Right cardiac atrium (tissue), 5 donors: ENCODE data around the gene LRFN4. TPM values are rescaled to one million over a fixed set of nuclear protein-coding genes. Genes with fewer than 3 reads are reported as not detected.

Experiments used
- ATAC-seq, 2 donors: fragments of 200-7000 bp; cut with Tn5 transposase; one replicate each; pipeline versions ENCODE4 v1.8.0 to v1.9.1; 2020; ENCODE audit warnings: moderate library complexity in 2 of 2, mild to moderate bottlenecking in 1 of 2
- DNase-seq, 3 donors: peaks; one replicate each; pipeline ENCODE4 v3.0.0-alpha.2; 2020
- H3K27ac ChIP-seq: one replicate; pipeline ENCODE4 v1.5.1; 2013; ENCODE audit warnings: mild to moderate bottlenecking, low read length, control low read depth, moderate library complexity
- H3K27me3 ChIP-seq: one replicate; pipeline ENCODE4 v1.6.1; 2013; ENCODE audit not compliant: control insufficient read depth, insufficient read depth
- H3K4me1 ChIP-seq: one replicate; pipeline ENCODE4 v1.6.1; 2013; ENCODE audit warnings: low read length; ENCODE audit not compliant: control insufficient read depth, insufficient read depth
- H3K4me3 ChIP-seq: one replicate; pipeline ENCODE4 v1.5.1; 2013; ENCODE audit warnings: low read length, control low read depth
- H3K9me3 ChIP-seq: one replicate; pipeline ENCODE4 v1.6.1; 2013; ENCODE audit warnings: low read length; ENCODE audit not compliant: control insufficient read depth
- WGBS: extraction: QIAGEN DNeasy Blood & Tissue Kit; methylation state at CpG from one replicate; pipeline ENCODE4 v1.1.7; 2013; 5-methylcytosine and 5-hydroxymethylcytosine counted together
- intact Hi-C, 4 donors: fragments of 100-400 bp; cut with DNase I; formaldehyde crosslinking; loops; one replicate each; pipeline versions ENCODE4 v1.11.0 to v1.14.0; 2022 to 2023
- polyA plus RNA-seq: library from polyadenylated mRNA; stranded (reverse); fragments of 200-250 nt; gene quantifications from one replicate; pipeline ENCODE4 v1.2.3, GENCODE V29; 2013
- total RNA-seq, 4 donors: library from RNA; stranded (reverse); fragmentation: NEBNext Ultra II Directional; extraction: Animal tissue kit (Norgen Biotek cat#: 25700); gene quantifications; one replicate each; pipeline ENCODE4 v1.2.1, GENCODE V29; 2021
- donor health status: healthy with polysubstance abuse.
- donor health status: DM: no; HTN: yes; CAD: no.
- donor health status: DM: no; HTN: no; CAD: no.
- donor health status: DM: no; HTN: yes; CAD: no; lungs with severe emphysema.
- donor health status: DM: yes; HTN: yes; CAD: no.

Gene LRFN4
- total and polyA plus RNA-seq, 5 donors: 10.8 to 14.6 (median 11.8) TPM

GRCh38 chr11:66866511-66866986, 9.7 kb downstream of the LRFN4 start:
- DNase-seq (peak in 1 of 3 donors; percentile 2), ATAC-seq (no peak)
- no peak overlapping the region for H3K27ac ChIP-seq
- H3K27me3 ChIP-seq: no peaks in the 10 kb centered on the region
- intact Hi-C loops: no loop called here
- no peaks in the 10 kb centered on the region for H3K9me3 ChIP-seq
- no peaks in the 10 kb centered on the region for H3K4me1 ChIP-seq
- H3K4me3 ChIP-seq: no peak overlapping the region
- 73% methylated on average over 7 of the region's 7 CpGs for WGBS

- no peaks in the 10 kb centered on the region for H3K4me1 ChIP-seq
Measured at GRCh38 chr11:66867425-66868040, 10.7 kb downstream of the LRFN4 start.

GRCh38 chr11:66868082-66868725, 11.3 kb downstream of the LRFN4 start:
- intact Hi-C loops: no loop called here
- Histone ChIP-seq H3K4me1 (no peaks in the 10 kb centered on the region), H3K27me3 (no peaks in the 10 kb centered on the region), H3K27ac (no peak overlapping the region), H3K9me3 (no peaks in the 10 kb centered on the region), H3K4me3 (no peak overlapping the region)
- ATAC-seq (no peak), DNase-seq (no peak)
- 95% methylated on average over 13 of the region's 13 CpGs for WGBS

More at GRCh38 chr11:66867425-66868040, 10.7 kb downstream of the LRFN4 start:
- no peaks in the 10 kb centered on the region for H3K27me3 ChIP-seq
- H3K4me3 ChIP-seq: no peak overlapping the region
- H3K9me3 ChIP-seq: no peaks in the 10 kb centered on the region
- ATAC-seq (no peak), DNase-seq (peak in 1 of 3 donors; percentile 24)
- H3K27ac ChIP-seq: no peak overlapping the region
- 76% methylated on average over 14 of the region's 14 CpGs for WGBS
- intact Hi-C loops: no loop called here

- H3K4me1 ChIP-seq: no peaks in the 10 kb centered on the region
- ATAC-seq (no peak), DNase-seq (peak in 2 of 3 donors; percentile 62 to 67)
- intact Hi-C loops: no loop called here
- WGBS: 70% methylated on average over 27 of the region's 27 CpGs
- no peak overlapping the region for H3K27ac ChIP-seq
- H3K27me3 ChIP-seq: no peaks in the 10 kb centered on the region
- no peaks in the 10 kb centered on the region for H3K9me3 ChIP-seq
- H3K4me3 ChIP-seq: no peak overlapping the region
Measured at GRCh38 chr11:66868726-66869566, 12.1 kb downstream of the LRFN4 start.

- Histone ChIP-seq H3K27ac (no peak overlapping the region), H3K9me3 (no peaks in the 10 kb centered on the region), H3K27me3 (no peaks in the 10 kb centered on the region), H3K4me3 (no peak overlapping the region), H3K4me1 (no peaks in the 10 kb centered on the region)
- intact Hi-C loops: no loop called here
- ATAC-seq (no peak), DNase-seq (no peak)
- whole genome bisulfite sequencing: 94% methylated on average over 9 of the region's 9 CpGs
Measured at GRCh38 chr11:66869567-66869870, 12.7 kb downstream of the LRFN4 start.

- DNase-seq (no peak), ATAC-seq (no peak)
- H3K9me3 ChIP-seq: no peaks in the 10 kb centered on the region
- intact Hi-C loops: no loop called here
- H3K27ac ChIP-seq: no peak overlapping the region
- H3K4me1 ChIP-seq: no peaks in the 10 kb centered on the region
- 97% methylated on average over 16 of the region's 16 CpGs for WGBS
- no peaks in the 10 kb centered on the region for H3K27me3 ChIP-seq
- no peak overlapping the region for H3K4me3 ChIP-seq
Measured at GRCh38 chr11:66870131-66870530, 13.3 kb downstream of the LRFN4 start.

- no peaks in the 10 kb centered on the region for H3K27me3 ChIP-seq
- H3K9me3 ChIP-seq: no peaks in the 10 kb centered on the region
- no peak for ATAC-seq
- H3K27ac ChIP-seq: no peak overlapping the region
- peak in 2 of 3 donors; percentile 10 to 46 for DNase-seq
- 94% methylated on average over 39 of the region's 39 CpGs for WGBS
- intact Hi-C loops: no loop called here
- H3K4me3 ChIP-seq: no peak overlapping the region
- H3K4me1 ChIP-seq: no peaks in the 10 kb centered on the region
Measured at GRCh38 chr11:66870616-66871520, 14.0 kb downstream of the LRFN4 start.

- 96% methylated on average over 18 of the region's 18 CpGs for WGBS
- intact Hi-C loops: no loop called here
- Histone ChIP-seq H3K4me1 (no peaks in the 10 kb centered on the region), H3K9me3 (no peaks in the 10 kb centered on the region), H3K4me3 (no peak overlapping the region), H3K27ac (no peak overlapping the region), H3K27me3 (no peaks in the 10 kb centered on the region)
- ATAC-seq (no peak), DNase-seq (peak in 2 of 3 donors; percentile 2 to 40)
Measured at GRCh38 chr11:66871521-66871901, 14.6 kb downstream of the LRFN4 start.

GRCh38 chr11:66874232-66874631, 17.4 kb downstream of the LRFN4 start:
- Histone ChIP-seq H3K27ac (no peak overlapping the region), H3K9me3 (no peaks in the 10 kb centered on the region), H3K4me1 (no peaks in the 10 kb centered on the region), H3K4me3 (no peak overlapping the region), H3K27me3 (no peaks in the 10 kb centered on the region)
- intact Hi-C loops: no loop called here
- DNase-seq (peak in 1 of 3 donors; percentile 3), ATAC-seq (no peak)
- 90% methylated on average over 6 of the region's 6 CpGs for WGBS

- H3K9me3 ChIP-seq: no peaks in the 10 kb centered on the region
- H3K4me1 ChIP-seq: no peaks in the 10 kb centered on the region
- no peak overlapping the region for H3K4me3 ChIP-seq
- DNase-seq (peak in 2 of 3 donors; percentile 21 to 25), ATAC-seq (no peak)
- 89% methylated on average over 13 of the region's 13 CpGs for WGBS
- intact Hi-C loops: no loop called here
- H3K27ac ChIP-seq: no peak overlapping the region
- H3K27me3 ChIP-seq: no peaks in the 10 kb centered on the region
Measured at GRCh38 chr11:66875378-66875777, 18.5 kb downstream of the LRFN4 start.
